ENCODE data around the gene CPNE1. TPM values are rescaled to one million over a fixed set of nuclear protein-coding genes. Genes with fewer than 3 reads are reported as not detected.

The CPNE1 gene
- total RNA-seq, 2 donors from 2014 or later = 215 to 250 TPM

DNA sequence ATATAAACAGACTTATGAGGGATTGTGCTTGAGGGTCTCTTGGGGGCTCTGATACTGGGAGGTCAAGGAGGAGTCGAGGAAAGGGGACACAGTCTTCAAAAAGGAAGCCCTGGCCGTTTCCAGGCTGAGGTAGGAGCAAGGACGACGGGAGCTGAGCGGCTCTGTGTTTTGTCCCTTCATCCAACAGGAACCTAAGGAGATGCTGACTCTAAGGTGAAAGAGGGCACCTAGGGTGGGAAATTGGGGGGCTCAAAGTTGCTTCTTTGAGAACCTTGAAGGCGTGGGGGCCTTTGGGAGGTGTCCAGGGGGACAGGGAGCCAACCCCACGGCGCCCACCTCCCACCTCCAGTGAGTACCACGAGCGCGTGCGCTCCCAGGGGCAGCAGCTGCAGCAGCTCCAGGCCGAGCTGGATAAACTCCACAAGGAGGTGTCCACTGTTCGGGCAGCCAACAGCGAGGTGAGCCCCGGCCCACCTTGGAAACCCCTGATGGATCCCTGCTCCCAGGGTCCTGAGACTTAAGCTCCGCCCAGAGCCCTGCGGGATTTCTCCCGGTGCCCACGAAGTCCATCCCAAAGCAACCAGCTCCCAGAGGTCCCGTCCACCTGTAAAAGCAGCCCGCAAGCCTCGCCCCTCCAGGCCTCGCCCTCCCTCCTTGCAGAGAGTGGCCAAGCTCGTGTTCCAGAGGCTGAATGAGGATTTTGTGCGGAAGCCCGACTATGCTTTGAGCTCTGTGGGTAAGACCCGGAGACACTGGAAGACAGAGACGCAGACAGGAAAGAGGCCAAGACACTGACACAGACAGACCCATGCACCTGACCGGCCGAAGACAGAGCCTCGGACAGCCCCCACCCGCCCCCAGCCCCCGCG is 46.2 kb downstream of the CPNE1 start:
- Mint-ChIP-seq H3K4me3 (peak overlapping the region; percentile 89), H3K27me3 (no peaks in the 10 kb centered on the region), H3K27ac (peak overlapping the region; percentile 97), H3K36me3 (ENCODE audit: low read depth) (no peaks in the 10 kb centered on the region), H3K4me1 (peaks cover 23% of the 10 kb centered on the region)
- DNase-seq (no peak), ATAC-seq (no peak)
- H3K9me3 ChIP-seq (ENCODE audit: control insufficient read depth, low read length, poor library complexity, severe bottlenecking) = no peaks in the 10 kb centered on the region

DNA sequence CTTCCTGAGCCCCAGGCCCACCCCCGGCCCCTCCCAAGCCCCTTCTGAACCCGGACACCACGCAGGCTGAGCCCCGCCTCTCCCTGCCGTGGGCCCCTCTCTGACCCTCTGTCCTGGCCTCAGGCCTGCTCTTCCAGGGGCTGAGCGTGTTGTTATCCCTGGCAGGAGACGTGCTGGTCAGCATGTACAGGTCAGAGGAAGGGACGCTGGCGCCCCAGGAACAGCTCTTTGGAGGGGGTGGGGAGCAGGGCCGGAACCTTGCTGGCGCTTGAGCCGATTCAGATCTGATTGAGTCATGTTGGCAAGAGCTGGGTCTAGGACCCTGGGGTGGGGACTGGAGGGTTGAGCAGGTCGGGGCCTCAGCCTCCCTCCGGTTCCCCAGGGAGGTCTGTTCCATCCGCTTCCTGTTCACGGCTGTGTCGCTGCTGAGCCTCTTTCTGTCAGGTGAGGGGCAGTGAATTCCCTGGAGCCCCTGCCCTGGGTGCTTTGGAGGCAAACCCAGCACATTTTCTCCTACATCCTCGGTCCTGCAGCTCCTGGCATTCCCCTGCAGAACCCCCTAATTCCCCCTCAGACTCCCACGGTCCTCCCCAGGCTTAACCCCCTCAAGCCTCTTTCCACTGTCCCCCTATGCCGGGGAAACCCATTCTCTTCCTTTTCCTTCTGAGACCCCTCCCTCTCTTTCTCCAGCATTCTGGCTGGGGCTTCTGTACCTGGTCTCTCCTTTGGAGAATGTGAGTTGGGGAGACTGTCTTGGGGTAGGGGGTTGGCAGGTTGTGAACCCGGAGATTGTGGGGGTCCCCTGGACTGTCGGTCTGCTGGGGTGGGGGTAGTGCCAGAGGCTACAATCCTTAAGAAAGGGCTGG is 47.1 kb downstream of the CPNE1 start:
- no peaks in the 10 kb centered on the region for H3K9me3 ChIP-seq (ENCODE audit: control insufficient read depth, low read length, poor library complexity, severe bottlenecking)
- peak overlapping the region; percentile 97 for H3K27ac Mint-ChIP-seq
- no peaks in the 10 kb centered on the region for H3K27me3 Mint-ChIP-seq
- peaks cover 23% of the 10 kb centered on the region for H3K4me1 Mint-ChIP-seq
- peak in 1 of 3 donors; percentile 18 for DNase-seq
- peak overlapping the region; percentile 89 for H3K4me3 Mint-ChIP-seq
- no peak for ATAC-seq
- H3K36me3 Mint-ChIP-seq (ENCODE audit: low read depth) = no peaks in the 10 kb centered on the region

DNA sequence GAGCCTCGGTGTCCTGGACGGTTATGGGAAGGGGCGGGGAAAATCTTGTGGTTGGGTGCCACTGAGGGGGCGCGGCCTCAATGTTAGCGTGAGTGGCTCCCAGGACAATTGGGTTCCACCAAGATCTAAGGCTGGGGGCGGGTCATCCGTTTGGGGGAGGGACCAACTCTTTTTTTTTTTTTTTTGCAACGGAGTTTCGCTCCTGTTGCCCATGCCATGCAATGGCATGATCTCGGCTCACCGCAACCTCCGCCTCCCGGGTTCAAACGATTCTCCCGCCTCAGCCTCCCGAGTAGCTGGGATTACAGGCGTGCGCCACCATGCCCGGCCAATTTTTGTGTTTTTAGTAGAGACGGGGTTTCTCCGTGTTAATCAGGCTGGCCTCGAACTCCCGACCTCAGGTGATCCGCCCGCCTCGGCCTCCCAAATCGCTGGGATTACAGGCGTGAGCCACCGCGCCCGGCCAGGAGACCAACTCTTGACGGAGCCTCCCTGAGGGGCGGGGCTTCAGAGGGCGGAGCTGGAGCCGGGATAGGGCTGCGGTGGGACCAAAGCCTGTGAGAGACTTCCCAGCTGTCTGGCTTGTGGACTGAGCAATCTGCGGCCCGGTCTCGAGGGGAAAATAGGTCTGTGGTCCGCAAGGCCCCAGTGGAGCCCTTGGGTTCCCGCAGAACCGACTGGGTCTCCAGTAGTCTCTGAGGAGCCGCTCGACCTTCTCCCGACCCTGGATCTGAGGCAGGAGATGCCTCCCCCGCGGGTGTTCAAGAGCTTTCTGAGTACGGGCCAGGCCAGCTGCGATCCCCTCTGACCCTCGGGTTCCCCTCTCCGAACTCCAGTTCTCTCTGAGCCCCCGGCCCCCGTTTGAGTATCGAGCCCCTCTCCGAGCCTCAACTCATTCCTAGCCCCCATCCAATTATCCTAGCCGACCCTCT is 48.0 kb downstream of the CPNE1 start:
- peaks cover 23% of the 10 kb centered on the region for H3K4me1 Mint-ChIP-seq
- peak overlapping the region; percentile 89 for H3K4me3 Mint-ChIP-seq
- no peaks in the 10 kb centered on the region for H3K27me3 Mint-ChIP-seq
- ATAC-seq (no peak), DNase-seq (peak; percentile 31 to 58 (median 54))
- H3K36me3 Mint-ChIP-seq (ENCODE audit: low read depth) = no peaks in the 10 kb centered on the region
- no peaks in the 10 kb centered on the region for H3K9me3 ChIP-seq (ENCODE audit: control insufficient read depth, low read length, poor library complexity, severe bottlenecking)
- H3K27ac Mint-ChIP-seq = peak overlapping the region; percentile 97

DNA sequence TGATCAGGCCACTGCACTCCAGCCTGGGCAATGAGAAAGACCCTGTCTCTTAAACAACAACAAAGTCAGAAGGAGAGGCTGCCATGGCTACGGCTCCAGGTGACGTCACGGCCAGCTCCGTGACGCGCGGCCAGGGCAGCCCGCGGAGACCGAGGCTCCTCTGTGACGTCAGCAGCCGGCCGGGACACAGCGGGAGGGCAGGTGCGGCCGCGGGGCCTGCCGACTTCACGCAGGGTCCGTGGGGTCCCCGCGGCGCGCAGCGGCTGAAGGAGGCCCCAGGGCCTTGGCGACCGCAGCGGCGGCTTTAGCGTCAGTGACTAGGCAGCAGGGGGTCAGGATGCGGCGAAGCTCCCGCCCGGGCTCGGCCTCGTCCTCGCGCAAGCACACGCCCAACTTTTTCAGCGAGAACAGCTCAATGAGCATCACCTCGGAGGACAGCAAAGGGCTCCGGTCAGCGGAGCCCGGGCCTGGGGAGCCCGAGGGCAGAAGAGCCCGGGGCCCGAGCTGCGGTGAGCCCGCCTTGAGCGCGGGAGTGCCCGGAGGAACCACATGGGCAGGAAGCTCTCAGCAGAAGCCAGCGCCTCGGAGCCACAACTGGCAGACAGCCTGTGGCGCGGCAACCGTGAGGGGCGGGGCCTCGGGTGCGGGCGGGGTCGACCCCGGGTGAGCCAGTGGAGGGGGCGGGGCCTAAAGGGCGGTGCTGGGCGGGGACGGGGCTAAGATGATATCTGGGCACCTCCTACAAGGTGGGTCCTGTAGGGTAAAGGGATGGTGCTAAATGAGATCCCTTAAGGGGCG is 48.8 kb downstream of the CPNE1 start, which contains the start of gene SPAG4:
TSS of gene SPAG4 (plus strand) at position 163 of the 798 bp plus-strand sequence. CDS start at position 338, 175 bp downstream.
- Mint-ChIP-seq H3K27ac (peak within 1 kb of the TSS; percentile 97), H3K27me3 (no peaks in the 10 kb centered on the region), H3K4me1 (peaks cover 23% of the 10 kb centered on the region), H3K36me3 (ENCODE audit: low read depth) (no peaks in the 10 kb centered on the region), H3K4me3 (peak within 1 kb of the TSS; percentile 89)
- DNase-seq = peak; percentile 100
- H3K9me3 ChIP-seq (ENCODE audit: control insufficient read depth, low read length, poor library complexity, severe bottlenecking) = no peaks in the 10 kb centered on the region
- ATAC-seq = peak; percentile 85

DNA sequence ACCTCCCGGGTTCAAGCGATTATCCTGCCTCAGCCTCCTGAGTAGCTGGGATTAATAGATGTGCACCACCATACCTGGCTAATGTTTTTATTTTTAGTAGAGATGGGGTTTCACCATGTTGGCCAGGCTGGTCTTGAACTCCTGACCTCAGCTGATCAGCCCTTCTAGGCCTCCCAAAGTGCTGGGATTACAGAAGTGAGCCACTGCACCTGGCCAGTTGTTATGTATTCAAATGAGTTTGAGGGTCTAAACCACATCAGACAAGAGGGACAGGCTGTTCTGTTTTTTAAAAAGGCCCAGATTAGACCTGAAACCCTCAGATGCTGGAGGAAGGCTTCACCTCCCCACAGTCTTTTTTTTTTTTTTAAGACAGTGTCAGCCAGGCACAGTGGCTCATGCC is 53.2 kb downstream of the CPNE1 start:
- no peak for DNase-seq
- Mint-ChIP-seq H3K4me3 (no peak overlapping the region), H3K36me3 (ENCODE audit: low read depth) (no peaks in the 10 kb centered on the region), H3K27ac (no peak overlapping the region), H3K4me1 (peaks cover 7% of the 10 kb centered on the region), H3K27me3 (no peaks in the 10 kb centered on the region)
- ATAC-seq = no peak
- no peaks in the 10 kb centered on the region for H3K9me3 ChIP-seq (ENCODE audit: control insufficient read depth, low read length, poor library complexity, severe bottlenecking)

DNA sequence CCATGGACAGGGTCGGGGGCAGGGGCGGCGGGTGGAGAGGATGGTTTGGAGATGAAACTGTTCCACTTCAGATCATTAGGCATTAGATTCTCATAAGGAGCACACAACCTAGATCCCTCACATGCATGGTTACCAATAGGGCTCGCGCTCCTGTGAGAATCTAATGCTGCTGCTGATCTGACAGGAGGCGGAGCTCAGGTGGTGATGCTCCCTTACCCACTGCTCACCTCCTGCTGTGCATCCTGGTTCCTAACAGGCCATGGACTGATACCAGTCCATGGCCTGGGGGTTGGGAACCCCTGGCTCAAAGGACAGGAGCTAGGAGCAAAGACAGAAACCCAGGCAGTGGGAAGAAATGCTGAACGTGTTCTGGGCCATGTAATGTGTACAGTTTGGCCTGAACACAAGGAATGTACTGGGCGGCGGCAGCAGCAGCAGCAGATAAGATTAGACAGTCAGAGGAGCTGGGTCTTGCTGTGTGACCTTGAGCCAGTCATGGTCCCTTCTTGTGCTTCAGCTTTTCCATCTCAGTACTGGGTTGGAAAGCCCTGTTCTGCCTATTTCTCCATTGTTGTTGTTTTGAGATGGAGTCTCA is 53.8 kb downstream of the CPNE1 start:
- Mint-ChIP-seq H3K27ac (no peak overlapping the region), H3K4me1 (peaks cover 7% of the 10 kb centered on the region), H3K27me3 (no peaks in the 10 kb centered on the region), H3K4me3 (no peak overlapping the region), H3K36me3 (ENCODE audit: low read depth) (no peaks in the 10 kb centered on the region)
- DNase-seq (no peak), ATAC-seq (no peak)
- H3K9me3 ChIP-seq (ENCODE audit: control insufficient read depth, low read length, poor library complexity, severe bottlenecking) = no peaks in the 10 kb centered on the region

DNA sequence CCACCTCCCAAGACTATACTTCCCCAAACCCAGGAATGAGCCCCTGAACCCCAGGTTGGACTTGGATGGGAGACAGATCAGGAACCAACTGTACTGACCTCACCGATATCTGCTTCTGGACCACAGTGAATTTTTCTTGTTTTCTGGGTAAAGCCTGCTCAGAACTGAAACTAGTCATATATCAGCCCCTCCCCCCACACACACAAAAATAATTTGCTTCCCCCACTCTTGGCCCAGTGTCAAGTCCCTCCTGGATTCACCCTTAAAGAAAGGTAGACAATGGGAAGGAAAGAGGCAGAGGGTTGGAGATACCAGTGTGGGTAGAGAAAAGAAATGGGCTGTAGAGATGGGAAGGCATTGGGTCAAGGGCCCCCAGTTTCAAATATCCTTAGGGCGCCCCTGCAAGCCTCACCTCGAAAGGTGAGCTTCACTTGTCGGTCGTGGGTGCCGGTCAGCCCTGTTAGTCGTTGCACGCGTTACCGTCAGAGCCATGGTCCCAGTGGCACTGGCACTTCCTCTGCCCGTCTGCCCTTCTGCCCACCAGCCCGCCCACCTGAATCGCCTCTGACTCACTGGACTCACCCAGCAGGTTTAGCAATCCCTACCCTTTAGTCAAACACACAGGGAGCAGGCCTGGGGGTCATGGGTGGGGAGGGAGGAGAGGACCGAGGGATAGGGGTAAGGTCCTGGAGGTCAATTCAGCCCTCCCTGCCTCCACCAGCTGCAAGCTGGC is 57.5 kb downstream of the CPNE1 start:
- DNase-seq (no peak), ATAC-seq (no peak)

DNA sequence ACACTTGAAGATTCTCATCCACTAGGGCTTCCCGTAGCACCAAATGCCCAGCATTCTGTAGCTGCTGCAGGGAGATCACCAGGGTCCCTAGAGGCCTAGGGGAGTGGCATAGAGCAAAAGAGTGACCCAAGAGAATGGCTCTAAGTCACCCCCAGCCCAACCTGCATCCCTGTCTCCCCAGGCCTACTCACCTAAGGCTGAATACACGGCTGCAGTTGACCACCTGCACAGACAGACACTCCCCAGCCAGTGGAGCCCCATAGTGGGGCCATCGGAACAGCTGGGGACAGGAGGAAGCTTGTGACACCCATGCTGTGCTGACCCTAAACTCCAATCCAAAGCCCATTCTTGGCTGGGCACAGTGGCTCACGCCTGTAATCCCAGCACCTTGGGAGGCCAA is 58.6 kb downstream of the CPNE1 start:
- no peak overlapping the region for H3K4me3 Mint-ChIP-seq
- H3K27me3 Mint-ChIP-seq = peaks cover 6% of the 10 kb centered on the region
- H3K27ac Mint-ChIP-seq = no peak overlapping the region
- no peak for DNase-seq
- peaks cover 10% of the 10 kb centered on the region for H3K4me1 Mint-ChIP-seq
- no peaks in the 10 kb centered on the region for H3K9me3 ChIP-seq (ENCODE audit: control insufficient read depth, low read length, poor library complexity, severe bottlenecking)
- no peak for ATAC-seq
- H3K36me3 Mint-ChIP-seq (ENCODE audit: low read depth) = no peaks in the 10 kb centered on the region

More for the DNA sequence above, 57.5 kb downstream of the CPNE1 start:
- H3K27me3 Mint-ChIP-seq = peaks cover 6% of the 10 kb centered on the region
- no peak overlapping the region for H3K4me3 Mint-ChIP-seq
- no peaks in the 10 kb centered on the region for H3K36me3 Mint-ChIP-seq (ENCODE audit: low read depth)
- H3K4me1 Mint-ChIP-seq = peaks cover 4% of the 10 kb centered on the region
- no peak overlapping the region for H3K27ac Mint-ChIP-seq
- no peaks in the 10 kb centered on the region for H3K9me3 ChIP-seq (ENCODE audit: control insufficient read depth, low read length, poor library complexity, severe bottlenecking)

DNA sequence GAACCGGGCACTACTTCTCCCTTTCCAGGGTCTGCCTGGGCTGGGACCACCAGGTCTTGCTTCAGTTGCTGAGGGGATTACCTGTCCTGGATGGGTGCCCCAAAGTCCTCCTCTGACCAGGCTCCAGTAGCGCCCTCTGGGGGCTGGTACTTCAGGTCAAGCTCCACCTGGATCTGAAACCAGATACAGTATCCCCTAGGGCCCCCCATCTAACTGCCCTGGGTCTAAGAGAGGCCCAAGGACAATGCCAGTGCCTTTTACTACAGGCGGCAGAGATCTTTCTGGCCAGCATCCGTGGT is 60.3 kb downstream of the CPNE1 start:
- peaks cover 7% of the 10 kb centered on the region for H3K27me3 Mint-ChIP-seq
- ATAC-seq (no peak), DNase-seq (no peak)
- H3K4me1 Mint-ChIP-seq = peaks cover 16% of the 10 kb centered on the region
- H3K9me3 ChIP-seq (ENCODE audit: control insufficient read depth, low read length, poor library complexity, severe bottlenecking) = no peaks in the 10 kb centered on the region
- no peak overlapping the region for H3K4me3 Mint-ChIP-seq
- no peak overlapping the region for H3K27ac Mint-ChIP-seq
- no peaks in the 10 kb centered on the region for H3K36me3 Mint-ChIP-seq (ENCODE audit: low read depth)

DNA sequence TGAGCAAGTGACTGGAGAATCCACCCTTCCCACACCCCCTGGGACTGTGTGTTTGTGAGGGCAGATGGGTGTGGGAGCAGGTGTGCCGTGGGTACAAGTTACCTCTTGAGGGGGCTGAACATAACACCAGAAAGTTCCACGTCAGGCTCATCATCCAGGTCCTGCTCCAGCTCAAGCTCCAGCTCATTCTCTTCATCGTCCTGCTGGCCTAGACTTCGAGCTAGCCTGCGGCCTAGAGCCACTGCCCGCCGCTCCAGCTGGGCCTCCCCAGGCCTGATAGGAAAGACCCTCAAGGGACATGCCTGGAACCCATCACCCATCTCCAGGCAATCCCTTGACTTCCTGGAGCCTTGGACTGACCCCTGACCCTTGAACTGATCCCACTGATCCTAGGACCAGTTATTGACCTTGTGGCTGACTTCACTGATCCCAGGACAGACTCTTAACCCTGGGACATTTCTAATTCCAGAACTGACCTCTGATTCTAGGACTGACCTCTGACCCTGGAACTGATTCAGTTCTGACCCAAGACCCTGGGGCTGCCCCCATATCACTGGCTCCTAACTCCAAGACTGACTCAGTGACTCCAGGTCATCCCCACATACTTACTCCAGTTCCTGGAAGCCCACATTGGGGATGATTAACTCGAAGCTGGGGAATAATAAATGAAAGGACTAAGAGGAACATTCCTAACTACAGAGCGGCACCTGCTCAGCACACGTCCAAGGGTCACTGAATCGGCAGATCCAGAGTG is 60.8 kb downstream of the CPNE1 start:
- H3K4me1 Mint-ChIP-seq = peaks cover 16% of the 10 kb centered on the region
- peaks cover 11% of the 10 kb centered on the region for H3K27me3 Mint-ChIP-seq
- no peak overlapping the region for H3K4me3 Mint-ChIP-seq
- ATAC-seq = no peak
- no peaks in the 10 kb centered on the region for H3K9me3 ChIP-seq (ENCODE audit: control insufficient read depth, low read length, poor library complexity, severe bottlenecking)
- no peaks in the 10 kb centered on the region for H3K36me3 Mint-ChIP-seq (ENCODE audit: low read depth)
- H3K27ac Mint-ChIP-seq = no peak overlapping the region
- DNase-seq = no peak
